Sigmoid colon (tissue), 7 donors: ENCODE results near the gene DRC3. TPM values are rescaled to one million over a fixed set of nuclear protein-coding genes. Genes with fewer than 3 reads are reported as not detected.

Experiments
- DNase-seq: peaks from one replicate; pipeline ENCODE4 v3.0.0-alpha.2; 2019
- H3K27ac ChIP-seq, 4 donors: fragments of 200-600 bp; sonication (generic); one replicate each; pipeline ENCODE4 v1.5.1; 2016 to 2019; ENCODE audit warnings: mild to moderate bottlenecking in 1 of 4
- H3K27me3 ChIP-seq, 3 donors: fragments of 200-600 bp; sonication (generic); one replicate each; pipeline ENCODE4 v1.5.1; 2019; ENCODE audit warnings: mild to moderate bottlenecking in 1 of 3
- H3K36me3 ChIP-seq, 4 donors: fragments of 200-600 bp; sonication (generic); one replicate each; pipeline ENCODE4 v1.5.1; 2016 to 2019
- H3K4me1 ChIP-seq, 4 donors: fragments of 200-600 bp; sonication (generic); one replicate each; pipeline ENCODE4 v1.5.1; 2017 to 2019
- H3K4me3 ChIP-seq, 4 donors: fragments of 200-600 bp; sonication (generic); one replicate each; pipeline ENCODE4 v1.5.1; 2017 to 2019; ENCODE audit warnings: mild to moderate bottlenecking in 2 of 4, moderate library complexity in 1 of 4
- H3K9me3 ChIP-seq, 4 donors: fragments of 200-600 bp in 3 of 4; sonication (generic) in 3 of 4; one replicate each; pipeline versions ENCODE4 v1.5.1 to v1.6.1; 2013 to 2019
- EP300 ChIP-seq, 4 donors: sonication (generic); formaldehyde crosslinking; IDR thresholded peaks; one replicate each; pipeline ENCODE4 v1.6.1; 2017; ENCODE audit warnings: antibody characterized with exemption in 4 of 4
- POLR2A ChIP-seq, 2 donors: fragments of 450-650 bp; IDR thresholded peaks; one replicate each; pipeline ENCODE4 v1.6.1; 2016; ENCODE audit warnings: antibody characterized with exemption in 2 of 2, mild to moderate bottlenecking in 2 of 2, moderate library complexity in 2 of 2
- POLR2AphosphoS5 ChIP-seq, 4 donors: sonication (generic); formaldehyde crosslinking; IDR thresholded peaks; one replicate each; pipeline ENCODE4 v1.6.1; 2017; ENCODE audit warnings: antibody characterized with exemption in 4 of 4
- WGBS, 2 donors: extraction: QIAGEN DNeasy Blood & Tissue Kit; methylation state at CpG; one replicate each; pipeline ENCODE4 v1.1.7; 2013; 5-methylcytosine and 5-hydroxymethylcytosine counted together
- intact Hi-C: fragments of 100-400 bp; cut with DNase I; formaldehyde crosslinking; loops from one replicate; pipeline ENCODE4 v1.15.1; 2023
- polyA plus RNA-seq, 3 donors: library from polyadenylated mRNA; stranded (reverse); fragments of 200-250 nt; gene quantifications; one replicate each; pipeline ENCODE4 v1.2.3, GENCODE V29; 2013
- total RNA-seq, 4 donors: library from RNA; depleted of rRNA; stranded (reverse); fragments of >200 nt; gene quantifications; one replicate each; pipeline ENCODE4 v1.1.0, GENCODE V29; 2016
- TF ChIP-seq, protein P1 (sequence below), 4 experiments: fragments of 450-650 bp in 3 of 4; fragments of 200-600 bp in 1 of 4; IDR thresholded peaks; one replicate each; pipeline ENCODE4 v1.5.1; 2016 to 2019; ENCODE audit warnings: antibody characterized with exemption in 4 of 4, mild to moderate bottlenecking in 3 of 4, moderate library complexity in 2 of 4
- donor health status: healthy with polysubstance abuse.
- donor health status: Bipolar disorder and iron deficiency.
- donor health status: healthy.

Gene DRC3, protein sequence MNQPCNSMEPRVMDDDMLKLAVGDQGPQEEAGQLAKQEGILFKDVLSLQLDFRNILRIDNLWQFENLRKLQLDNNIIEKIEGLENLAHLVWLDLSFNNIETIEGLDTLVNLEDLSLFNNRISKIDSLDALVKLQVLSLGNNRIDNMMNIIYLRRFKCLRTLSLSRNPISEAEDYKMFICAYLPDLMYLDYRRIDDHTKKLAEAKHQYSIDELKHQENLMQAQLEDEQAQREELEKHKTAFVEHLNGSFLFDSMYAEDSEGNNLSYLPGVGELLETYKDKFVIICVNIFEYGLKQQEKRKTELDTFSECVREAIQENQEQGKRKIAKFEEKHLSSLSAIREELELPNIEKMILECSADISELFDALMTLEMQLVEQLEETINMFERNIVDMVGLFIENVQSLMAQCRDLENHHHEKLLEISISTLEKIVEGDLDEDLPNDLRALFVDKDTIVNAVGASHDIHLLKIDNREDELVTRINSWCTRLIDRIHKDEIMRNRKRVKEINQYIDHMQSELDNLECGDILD
- 1 to 10 TPM in 3 of 4 donors, under 1 TPM in 1; 0.36 to 6.1 (median 1.8) TPM for total RNA-seq
- under 1 TPM in 1 of 3 donors, not detected in 2; 0.83 TPM for polyA plus RNA-seq

DNA sequence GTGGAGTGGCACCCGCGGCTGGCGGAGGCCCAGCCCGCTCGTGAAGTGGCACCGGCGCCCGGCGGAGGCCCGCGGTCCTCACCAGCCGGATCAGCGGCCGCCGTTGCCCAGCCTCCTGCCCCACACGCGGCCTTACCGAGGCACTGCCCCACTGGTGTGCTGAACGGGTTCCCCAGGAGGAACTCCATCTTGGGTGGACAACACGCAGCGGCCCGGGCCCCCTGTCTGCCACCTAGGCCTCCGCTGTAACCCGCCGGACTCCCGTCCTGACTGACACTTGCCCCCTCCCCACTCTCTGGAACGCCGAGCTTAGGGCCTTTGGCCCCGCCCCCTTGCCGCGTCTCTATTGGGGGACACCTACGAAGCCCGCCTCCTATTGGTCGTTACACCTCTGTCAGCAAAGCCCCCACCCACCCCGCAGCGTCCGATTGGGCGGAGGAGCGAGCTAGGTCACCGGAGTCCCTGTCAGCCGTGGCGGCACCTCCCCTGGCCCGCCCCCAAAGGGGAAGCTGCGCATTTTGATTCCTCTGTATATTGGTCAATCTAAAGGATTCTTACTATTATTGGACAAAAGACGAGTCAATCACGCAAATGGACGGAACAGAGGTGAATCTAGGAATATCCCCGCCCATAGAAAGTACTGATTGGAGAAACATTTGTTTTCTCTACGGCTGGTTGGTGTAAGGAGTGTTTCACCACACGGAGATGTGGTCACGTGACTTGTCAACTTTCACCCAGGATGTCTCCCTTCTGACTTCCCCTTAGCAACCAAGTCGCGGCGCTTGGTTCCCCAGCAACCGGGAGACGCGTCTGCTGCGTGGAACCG lies at the start of gene DRC3, which contains the start of gene TOM1L2:
DRC3 (plus strand) TSS at position 737 of the 826 bp plus-strand sequence. CDS start 4,737 bp downstream, outside the sequence.
TOM1L2 (minus strand) TSS at position 275 of the 826 bp plus-strand sequence; CDS start at position 188, 87 bp downstream.
- no peaks in the 10 kb centered on the region for H3K36me3 ChIP-seq
- intact Hi-C loops: loop anchor here (5.0 kb wide), 4 partner anchors 65 to 290 kb away; partner anchors contain the start of genes ATPAF2, GID4 and RAI1
- DNase-seq: peak; percentile 100
- no peak for TF ChIP-seq EP300 (IDR thresholded peaks at IDR 0.05)
- TF ChIP-seq POLR2A (IDR thresholded peaks at IDR 0.05): peak; percentile 85 to 90
- TF ChIP-seq, protein P1, sequence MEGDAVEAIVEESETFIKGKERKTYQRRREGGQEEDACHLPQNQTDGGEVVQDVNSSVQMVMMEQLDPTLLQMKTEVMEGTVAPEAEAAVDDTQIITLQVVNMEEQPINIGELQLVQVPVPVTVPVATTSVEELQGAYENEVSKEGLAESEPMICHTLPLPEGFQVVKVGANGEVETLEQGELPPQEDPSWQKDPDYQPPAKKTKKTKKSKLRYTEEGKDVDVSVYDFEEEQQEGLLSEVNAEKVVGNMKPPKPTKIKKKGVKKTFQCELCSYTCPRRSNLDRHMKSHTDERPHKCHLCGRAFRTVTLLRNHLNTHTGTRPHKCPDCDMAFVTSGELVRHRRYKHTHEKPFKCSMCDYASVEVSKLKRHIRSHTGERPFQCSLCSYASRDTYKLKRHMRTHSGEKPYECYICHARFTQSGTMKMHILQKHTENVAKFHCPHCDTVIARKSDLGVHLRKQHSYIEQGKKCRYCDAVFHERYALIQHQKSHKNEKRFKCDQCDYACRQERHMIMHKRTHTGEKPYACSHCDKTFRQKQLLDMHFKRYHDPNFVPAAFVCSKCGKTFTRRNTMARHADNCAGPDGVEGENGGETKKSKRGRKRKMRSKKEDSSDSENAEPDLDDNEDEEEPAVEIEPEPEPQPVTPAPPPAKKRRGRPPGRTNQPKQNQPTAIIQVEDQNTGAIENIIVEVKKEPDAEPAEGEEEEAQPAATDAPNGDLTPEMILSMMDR (IDR thresholded peaks at IDR 0.05): peak in 1 of 4 experiments; percentile 9
- peak; percentile 89 to 97 (median 95) for TF ChIP-seq POLR2AphosphoS5 (IDR thresholded peaks at IDR 0.05)
- peaks cover 0 to 38% (median 27%) of the 10 kb centered on the region in 4 donors for H3K4me1 ChIP-seq
- no peaks in the 10 kb centered on the region for H3K27me3 ChIP-seq
- 0% methylated on average over 59 of the region's 59 CpGs for WGBS, 2 donors
- H3K27ac ChIP-seq: peak within 1 kb of the TSS; percentile 89 to 95 (median 94)
- H3K9me3 ChIP-seq: no peaks in the 10 kb centered on the region
- H3K4me3 ChIP-seq: peak within 1 kb of the TSS; percentile 75 to 98 (median 84)

DNA sequence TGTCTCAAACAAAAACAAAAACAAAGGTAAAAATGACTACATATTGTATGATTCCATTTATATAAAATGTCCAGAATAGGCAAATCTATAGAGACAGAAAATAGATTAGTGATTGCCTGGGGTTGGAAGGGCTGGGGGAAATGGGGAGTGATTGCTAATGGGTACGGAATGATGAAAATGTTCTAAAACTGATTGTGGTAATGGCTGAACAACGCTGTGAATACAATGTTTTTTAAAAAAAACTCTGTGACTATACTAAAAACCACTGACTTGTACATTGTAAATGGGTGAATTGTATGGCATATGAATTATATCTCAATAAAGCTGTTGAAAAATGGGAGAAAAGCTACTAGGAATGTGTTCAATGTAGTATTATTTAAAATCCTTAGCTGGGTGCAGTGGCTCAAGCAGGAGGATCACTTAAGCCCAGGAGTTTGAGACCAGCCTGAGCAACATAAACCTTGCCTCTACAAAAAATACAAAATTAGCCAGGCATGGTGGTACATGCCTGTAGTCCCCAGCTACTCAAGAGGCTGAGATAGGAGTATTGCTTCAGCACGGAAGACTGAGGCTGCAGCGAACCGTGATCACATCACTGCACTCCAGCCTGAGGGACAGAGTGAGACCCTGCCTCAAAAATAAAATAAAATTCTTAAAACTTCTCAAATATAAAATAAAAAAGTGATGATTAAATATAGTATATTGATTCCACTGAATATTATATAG lies 48.4 kb upstream of the DRC3 start:
- TF ChIP-seq POLR2A (IDR thresholded peaks at IDR 0.05): no peak
- TF ChIP-seq, protein P1 (IDR thresholded peaks at IDR 0.05): no peak
- TF ChIP-seq POLR2AphosphoS5 (IDR thresholded peaks at IDR 0.05): no peak
- TF ChIP-seq EP300 (IDR thresholded peaks at IDR 0.05): no peak
- DNase-seq: no peak
- peaks cover 0 to 74% (median 62%) of the 10 kb centered on the region in 4 donors for H3K4me1 ChIP-seq
- no peak overlapping the region for H3K27ac ChIP-seq
- H3K27me3 ChIP-seq: no peaks in the 10 kb centered on the region
- no peaks in the 10 kb centered on the region for H3K36me3 ChIP-seq
- no peaks in the 10 kb centered on the region for H3K9me3 ChIP-seq
- intact Hi-C loops: loop anchor here (5.0 kb wide), 2 partner anchors 47 to 113 kb away; partner anchors contain the start of genes ATPAF2 and GID4
- H3K4me3 ChIP-seq: no peak overlapping the region
- 98% methylated on average over 5 of the region's 5 CpGs for whole genome bisulfite sequencing, 2 donors

DNA sequence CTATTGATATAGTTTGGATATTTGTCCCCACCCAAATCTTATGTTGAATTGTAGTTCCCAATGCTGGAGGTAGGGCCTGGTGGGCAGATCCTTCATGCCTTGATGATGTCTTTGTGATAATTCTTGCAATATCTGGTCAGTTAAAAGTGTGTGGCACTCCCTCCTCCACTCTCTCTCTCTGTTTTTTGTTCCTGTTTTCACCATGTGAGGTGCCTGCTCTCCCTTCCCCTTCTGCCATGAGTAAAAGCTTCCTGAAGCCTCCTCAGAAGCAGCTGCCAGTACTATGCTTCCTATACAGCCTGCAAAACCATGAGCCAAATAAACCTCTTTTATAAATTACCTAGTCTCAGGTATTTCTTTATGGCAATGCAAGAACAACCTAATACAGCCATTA lies 47.8 kb upstream of the DRC3 start:
- H3K27me3 ChIP-seq: no peaks in the 10 kb centered on the region
- H3K27ac ChIP-seq: no peak overlapping the region
- TF ChIP-seq POLR2AphosphoS5 (IDR thresholded peaks at IDR 0.05) (no peak), EP300 (IDR thresholded peaks at IDR 0.05) (no peak), POLR2A (IDR thresholded peaks at IDR 0.05) (no peak)
- TF ChIP-seq, protein P1 (IDR thresholded peaks at IDR 0.05): no peak
- no peak for DNase-seq
- H3K4me3 ChIP-seq: no peak overlapping the region
- H3K36me3 ChIP-seq: no peaks in the 10 kb centered on the region
- intact Hi-C loops: loop anchor here (5.0 kb wide), 2 partner anchors 48 to 112 kb away; partner anchors contain the start of genes ATPAF2 and GID4
- peaks cover 0 to 74% (median 62%) of the 10 kb centered on the region in 4 donors for H3K4me1 ChIP-seq
- no peaks in the 10 kb centered on the region for H3K9me3 ChIP-seq

DNA sequence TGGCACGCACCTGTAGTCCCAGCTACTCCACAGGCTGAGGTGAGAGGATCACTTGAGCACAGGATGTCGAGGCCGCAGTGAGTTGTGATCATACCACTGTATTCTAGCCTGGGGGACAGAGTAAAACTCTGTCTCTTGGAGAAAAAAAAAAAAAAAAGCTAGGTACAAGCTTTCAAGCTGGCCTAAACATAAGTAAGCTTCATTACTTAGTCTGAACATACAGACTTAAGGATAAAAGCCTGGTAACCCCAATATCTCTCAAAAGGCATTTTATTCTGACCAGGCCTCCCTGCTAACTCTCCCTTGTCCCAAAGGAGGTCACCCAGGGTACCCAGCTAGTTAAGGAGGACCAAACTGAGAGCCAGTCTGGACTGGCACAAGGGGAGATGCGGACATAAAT lies 46.6 kb upstream of the DRC3 start:
- Histone ChIP-seq H3K36me3 (no peaks in the 10 kb centered on the region), H3K9me3 (no peaks in the 10 kb centered on the region), H3K4me3 (no peak overlapping the region), H3K27me3 (no peaks in the 10 kb centered on the region), H3K4me1 (peaks cover 0 to 76% (median 59%) of the 10 kb centered on the region in 4 donors), H3K27ac (no peak overlapping the region)
- DNase-seq: no peak
- intact Hi-C loops: no loop called here
- WGBS, 2 donors: 86% methylated on average over 4 of the region's 4 CpGs
- TF ChIP-seq, protein P1 (IDR thresholded peaks at IDR 0.05): no peak
- no peak for TF ChIP-seq EP300 (IDR thresholded peaks at IDR 0.05)
- TF ChIP-seq POLR2A (IDR thresholded peaks at IDR 0.05): no peak
- TF ChIP-seq POLR2AphosphoS5 (IDR thresholded peaks at IDR 0.05): no peak
